Right lobe of liver (tissue), 6 donors: ENCODE data around the gene NFXL1. TPM values are rescaled to one million over a fixed set of nuclear protein-coding genes. Genes with fewer than 3 reads are reported as not detected.
A peak's percentile ranks its signal among the peaks of the same experiment; 100 is the strongest.

ENCODE experiments used
- ATAC-seq, 4 donors: fragments of 200-7000 bp; cut with Tn5 transposase; one replicate each; pipeline ENCODE4 v1.9.1; 2020; ENCODE audit warnings: mild to moderate bottlenecking in 4 of 4, moderate library complexity in 4 of 4
- DNase-seq, 3 donors: peaks; one replicate each; pipeline ENCODE4 v3.0.0-alpha.2; 2020
- H3K27ac ChIP-seq, 3 donors: fragments of 200-600 bp; one replicate each; pipeline ENCODE4 v1.8.0; 2022
- H3K27me3 ChIP-seq, 2 donors: fragments of 200-600 bp; one replicate each; pipeline ENCODE4 v1.8.0; 2022
- H3K36me3 ChIP-seq, 4 donors: fragments of 200-600 bp; sonication (generic) in 1 of 4; one replicate each; pipeline versions ENCODE4 v1.5.1 to v1.8.0; 2017 to 2022; ENCODE audit warnings: control low read depth in 1 of 4
- H3K4me1 ChIP-seq, 4 donors: fragments of 200-600 bp; sonication (generic) in 1 of 4; one replicate each; pipeline versions ENCODE4 v1.5.1 to v1.8.0; 2017 to 2022; ENCODE audit warnings: control low read depth in 1 of 4
- H3K4me3 ChIP-seq, 3 donors: fragments of 200-600 bp; one replicate each; pipeline ENCODE4 v1.8.0; 2022
- H3K9me3 ChIP-seq, 4 donors: fragments of 200-600 bp; sonication (generic) in 1 of 4; one replicate each; pipeline versions ENCODE4 v1.5.1 to v1.8.0; 2017 to 2022; ENCODE audit warnings: control low read depth in 1 of 4
- POLR2A ChIP-seq: fragments of 450-650 bp; IDR thresholded peaks from one replicate; pipeline ENCODE4 v1.6.1; 2017; ENCODE audit warnings: antibody characterized with exemption, mild to moderate bottlenecking
- WGBS: methylation state at CpG from one replicate; pipeline ENCODE4 v1.1.6; 2018; ENCODE audit warnings: low coverage, low lambda C conversion rate; ENCODE audit not compliant: insufficient coverage; ENCODE audit errors: missing lambda C conversion rate; 5-methylcytosine and 5-hydroxymethylcytosine counted together
- intact Hi-C, 2 donors: fragments of 100-400 bp; cut with DNase I; formaldehyde crosslinking; loops; one replicate each; pipeline versions ENCODE4 v1.11.2 to v1.14.1; 2022
- long read RNA-seq: library from polyadenylated mRNA; unstranded; transcript quantifications from one replicate; pipeline ENCODE4 v2.0.0, GENCODE V29; 2019
- total RNA-seq, 6 experiments: library from RNA; depleted of rRNA in 2 of 6; stranded (reverse); fragments of >200 nt in 2 of 6; fragmentation: NEBNext Ultra II Directional in 3 of 6; extraction: Animal tissue kit (Norgen Biotek cat#: 25700) in 3 of 6; gene quantifications; one replicate each; pipeline versions ENCODE4 v1.1.0 to v1.2.4, GENCODE V29; 2016 to 2023
- TF ChIP-seq, protein P1 (sequence below), 4 donors: fragments of 200-600 bp in 3 of 4; fragments of 450-650 bp in 1 of 4; IDR thresholded peaks; one replicate each; pipeline versions ENCODE4 v1.5.1 to v1.8.0; 2016 to 2022; ENCODE audit warnings: antibody characterized with exemption in 4 of 4, mild to moderate bottlenecking in 2 of 4
- donor health status: DM: no; HTN: yes; CAD: no.
- donor health status: DM: no; HTN: no; CAD: no.
- donor health status: DM: no; HTN: no; CAD: no.
- donor health status: DM: no; HTN: yes; CAD: no.
- donor health status: DM: no; HTN: yes; CAD: no.

Gene NFXL1
- total RNA-seq: 10 to 100 TPM in 2 of 6 experiments, 1 to 10 TPM in 4; 4.9 to 11.0 (median 7.9) TPM
- long read RNA-seq, partial matches to known transcripts: 1 of 1 reads
- long read RNA-seq, other reads (novel, unspliced or antisense): 0 of 1 reads

- Histone ChIP-seq H3K4me3 (peak within 1 kb of the TSS; percentile 91 to 96 (median 91)), H3K27me3 (no peaks in the 10 kb centered on the region), H3K4me1 (peaks cover 0 to 8% (median 3%) of the 10 kb centered on the region in 4 donors), H3K9me3 (no peaks in the 10 kb centered on the region), H3K27ac (peak within 1 kb of the TSS; percentile 73 to 80 (median 80)), H3K36me3 (peaks cover 0 to 8% (median 0%) of the 10 kb centered on the region in 4 donors)
- ATAC-seq (peak; percentile 98 to 99 (median 98)), DNase-seq (peak; percentile 98 to 99 (median 99))
- TF ChIP-seq, protein P1, sequence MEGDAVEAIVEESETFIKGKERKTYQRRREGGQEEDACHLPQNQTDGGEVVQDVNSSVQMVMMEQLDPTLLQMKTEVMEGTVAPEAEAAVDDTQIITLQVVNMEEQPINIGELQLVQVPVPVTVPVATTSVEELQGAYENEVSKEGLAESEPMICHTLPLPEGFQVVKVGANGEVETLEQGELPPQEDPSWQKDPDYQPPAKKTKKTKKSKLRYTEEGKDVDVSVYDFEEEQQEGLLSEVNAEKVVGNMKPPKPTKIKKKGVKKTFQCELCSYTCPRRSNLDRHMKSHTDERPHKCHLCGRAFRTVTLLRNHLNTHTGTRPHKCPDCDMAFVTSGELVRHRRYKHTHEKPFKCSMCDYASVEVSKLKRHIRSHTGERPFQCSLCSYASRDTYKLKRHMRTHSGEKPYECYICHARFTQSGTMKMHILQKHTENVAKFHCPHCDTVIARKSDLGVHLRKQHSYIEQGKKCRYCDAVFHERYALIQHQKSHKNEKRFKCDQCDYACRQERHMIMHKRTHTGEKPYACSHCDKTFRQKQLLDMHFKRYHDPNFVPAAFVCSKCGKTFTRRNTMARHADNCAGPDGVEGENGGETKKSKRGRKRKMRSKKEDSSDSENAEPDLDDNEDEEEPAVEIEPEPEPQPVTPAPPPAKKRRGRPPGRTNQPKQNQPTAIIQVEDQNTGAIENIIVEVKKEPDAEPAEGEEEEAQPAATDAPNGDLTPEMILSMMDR (IDR thresholded peaks at IDR 0.05): no peak
- peak; percentile 90 for TF ChIP-seq POLR2A
- intact Hi-C loops: no loop called here
- WGBS: under 1% methylated on average over 30 of the region's 55 CpGs
Measured at GRCh38 chr4:47914220-47914925, at the start of gene NFXL1. Gene NFXL1, minus strand, starts transcription at chr4:47914583. Its CDS starts 380 bp downstream, at chr4:47914203.

- Histone ChIP-seq H3K27me3 (no peaks in the 10 kb centered on the region), H3K27ac (no peak overlapping the region), H3K4me1 (no peaks in the 10 kb centered on the region), H3K9me3 (no peaks in the 10 kb centered on the region), H3K4me3 (no peak overlapping the region), H3K36me3 (no peaks in the 10 kb centered on the region)
- no peak for DNase-seq
- intact Hi-C loops: no loop called here
- no peak for ATAC-seq
- TF ChIP-seq, protein P1 (IDR thresholded peaks at IDR 0.05): no peak
- no peak for TF ChIP-seq POLR2A
- WGBS: 84% methylated on average over 6 of the region's 6 CpGs
Measured at GRCh38 chr4:47954677-47955076, 40.3 kb upstream of the NFXL1 start.

DNA sequence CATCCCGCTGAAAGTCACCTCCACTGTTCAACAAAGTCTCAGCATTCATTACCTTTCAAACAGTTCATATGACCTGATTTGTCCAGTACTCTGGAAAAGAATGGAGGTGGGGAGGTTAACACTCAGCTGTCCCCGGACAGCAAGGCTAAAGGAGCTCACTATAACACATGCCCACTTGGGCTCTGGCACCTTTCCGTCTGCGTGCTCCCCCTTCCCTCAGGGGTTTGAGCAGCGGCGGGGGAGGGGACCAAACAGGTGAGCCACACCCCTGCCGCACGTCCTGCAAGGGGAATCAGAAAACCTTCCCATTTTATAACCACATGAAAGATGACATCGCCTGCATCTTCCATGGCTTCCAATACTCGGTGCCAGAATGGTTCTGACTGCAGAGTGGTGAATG lies 39.9 kb upstream of the NFXL1 start:
- 55% methylated on average over 5 of the region's 10 CpGs for WGBS
- ATAC-seq: no peak
- no peaks in the 10 kb centered on the region for H3K9me3 ChIP-seq
- intact Hi-C loops: no loop called here
- H3K4me3 ChIP-seq: no peak overlapping the region
- TF ChIP-seq, protein P1 (IDR thresholded peaks at IDR 0.05): no peak
- no peak for TF ChIP-seq POLR2A
- no peak for DNase-seq
- no peaks in the 10 kb centered on the region for H3K4me1 ChIP-seq
- H3K27ac ChIP-seq: no peak overlapping the region
- H3K36me3 ChIP-seq: no peaks in the 10 kb centered on the region
- H3K27me3 ChIP-seq: no peaks in the 10 kb centered on the region

GRCh38 chr4:47945930-47946726 lies 31.7 kb upstream of the NFXL1 start:
- Histone ChIP-seq H3K36me3 (no peaks in the 10 kb centered on the region), H3K9me3 (no peaks in the 10 kb centered on the region), H3K4me3 (no peak overlapping the region), H3K27me3 (no peaks in the 10 kb centered on the region), H3K4me1 (no peaks in the 10 kb centered on the region), H3K27ac (no peak overlapping the region)
- DNase-seq (no peak), ATAC-seq (no peak)
- 85% methylated on average over 4 of the region's 5 CpGs for WGBS
- intact Hi-C loops: loop anchor here in 1 of 2 donors (10.0 kb wide), 1 partner anchor 271 kb away; no protein-coding TSS in a partner anchor
- TF ChIP-seq, protein P1 (IDR thresholded peaks at IDR 0.05): no peak
- no peak for TF ChIP-seq POLR2A
